Astrocyte (in vitro differentiated cells and primary cell): Measurements from ENCODE around the gene C7.

Experiments used
- CTCF ChIP-seq: IDR thresholded peaks from 2 replicates; pipeline ENCODE4 v1.5.1; 2011; ENCODE audit warnings: low read depth, mild to moderate bottlenecking, inconsistent platforms, low read length, moderate library complexity; ENCODE audit not compliant: insufficient read depth
- EZH2 ChIP-seq: IDR thresholded peaks from 2 replicates; pipeline ENCODE4 v1.6.1; 2012; ENCODE audit warnings: mild to moderate bottlenecking, low read length, inconsistent platforms; ENCODE audit not compliant: insufficient read depth

DNA sequence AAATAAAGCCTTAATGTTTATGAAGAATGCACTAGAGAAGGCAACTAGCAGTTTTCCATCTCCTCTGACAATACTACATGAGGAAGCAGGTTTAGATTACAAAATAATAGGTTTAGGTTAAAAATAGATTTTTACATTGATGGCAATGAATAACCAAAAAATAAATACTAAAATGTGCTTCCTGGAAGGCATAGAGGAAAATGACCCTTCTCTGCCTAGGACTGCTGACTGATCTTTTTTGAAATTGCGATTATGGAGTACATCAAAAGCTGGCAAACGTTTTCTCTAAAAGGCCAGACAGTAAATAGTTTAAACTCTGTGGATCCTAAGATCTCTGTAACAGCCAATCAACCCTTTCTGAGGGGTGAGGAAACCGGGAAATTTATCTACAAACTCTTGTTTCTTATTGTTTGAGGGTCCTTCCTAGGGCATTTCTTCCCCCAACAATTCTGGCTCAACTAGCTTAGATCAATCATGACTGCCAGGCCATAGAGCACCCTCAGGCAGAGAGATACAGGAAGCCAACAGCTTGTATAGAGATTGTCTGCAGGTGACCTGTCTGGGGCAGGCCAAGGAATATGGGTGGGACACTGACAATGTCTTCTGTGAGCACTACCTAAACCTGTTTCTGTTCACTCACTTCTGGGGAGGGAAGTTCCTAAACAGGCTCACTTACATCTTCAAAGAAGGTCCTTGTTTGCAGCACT lies 94.5 kb downstream of the C7 start:
- TF ChIP-seq CTCF (no peak), EZH2 (no peak)
